Left ventricle myocardium superior (tissue), 1 donor: ENCODE measurements around the gene BNIPL. TPM values are rescaled to one million over a fixed set of nuclear protein-coding genes. Genes with fewer than 3 reads are reported as not detected.

Experiments used
- ATAC-seq: fragments of 200-7000 bp; cut with Tn5 transposase; one replicate; pipeline ENCODE4 v1.9.1; 2020; ENCODE audit warnings: mild to moderate bottlenecking, moderate library complexity
- DNase-seq: peaks from one replicate; pipeline ENCODE4 v3.0.0-alpha.2; 2020
- intact Hi-C: fragments of 100-400 bp; cut with micrococcal nuclease; formaldehyde crosslinking; loops from one replicate; pipeline ENCODE4 v1.11.0; 2022
- long read RNA-seq: library from polyadenylated mRNA; unstranded; transcript quantifications from one replicate; pipeline ENCODE4 v2.0.0, GENCODE V29; 2021
- total RNA-seq: library from RNA; stranded (reverse); fragmentation: NEBNext Ultra II Directional; extraction: Animal tissue kit (Norgen Biotek cat#: 25700); gene quantifications from one replicate; pipeline ENCODE4 v1.2.1, GENCODE V29; 2021
- donor health status: DM: no; HTN: yes; CAD: no; lungs with severe emphysema.

Gene BNIPL, protein sequence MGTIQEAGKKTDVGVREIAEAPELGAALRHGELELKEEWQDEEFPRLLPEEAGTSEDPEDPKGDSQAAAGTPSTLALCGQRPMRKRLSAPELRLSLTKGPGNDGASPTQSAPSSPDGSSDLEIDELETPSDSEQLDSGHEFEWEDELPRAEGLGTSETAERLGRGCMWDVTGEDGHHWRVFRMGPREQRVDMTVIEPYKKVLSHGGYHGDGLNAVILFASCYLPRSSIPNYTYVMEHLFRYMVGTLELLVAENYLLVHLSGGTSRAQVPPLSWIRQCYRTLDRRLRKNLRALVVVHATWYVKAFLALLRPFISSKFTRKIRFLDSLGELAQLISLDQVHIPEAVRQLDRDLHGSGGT
- 0.32 TPM for total RNA-seq
- long read RNA-seq: 0 reads

DNA sequence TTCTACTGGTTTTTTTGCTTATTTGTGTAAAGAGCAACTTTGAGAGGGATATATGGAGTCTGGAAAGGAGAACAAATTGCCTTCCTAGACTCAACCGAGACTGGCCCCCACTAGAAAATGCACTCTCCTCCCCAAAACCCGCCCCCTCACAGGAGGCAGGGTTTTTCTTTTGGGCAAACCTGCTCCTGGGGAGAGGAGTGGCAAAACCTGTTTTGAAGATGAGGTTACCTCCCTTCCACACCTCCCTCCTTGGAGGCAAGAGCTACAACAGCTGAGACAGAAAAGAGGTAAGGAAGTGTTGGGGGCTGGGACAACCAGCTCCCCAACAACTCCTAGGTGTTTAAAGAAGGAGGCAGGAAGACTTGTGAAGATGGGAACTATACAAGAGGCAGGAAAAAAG lies at the start of gene BNIPL:
BNIPL (plus strand) TSS at position 231 of the 400 bp plus-strand sequence; CDS start at position 371, 140 bp downstream.
- DNase-seq (no peak), ATAC-seq (no peak)
- intact Hi-C loops: no loop called here

GRCh38 chr1:150987924-150988323 lies 48.5 kb upstream of the BNIPL start:
- no peak for ATAC-seq
- intact Hi-C loops: no loop called here
- DNase-seq: no peak

GRCh38 chr1:150992626-150993025 lies 43.8 kb upstream of the BNIPL start:
- ATAC-seq (no peak), DNase-seq (no peak)
- intact Hi-C loops: no loop called here

- intact Hi-C loops: no loop called here
- DNase-seq (no peak), ATAC-seq (no peak)
Measured at GRCh38 chr1:150994248-150994647, 42.1 kb upstream of the BNIPL start.

DNA sequence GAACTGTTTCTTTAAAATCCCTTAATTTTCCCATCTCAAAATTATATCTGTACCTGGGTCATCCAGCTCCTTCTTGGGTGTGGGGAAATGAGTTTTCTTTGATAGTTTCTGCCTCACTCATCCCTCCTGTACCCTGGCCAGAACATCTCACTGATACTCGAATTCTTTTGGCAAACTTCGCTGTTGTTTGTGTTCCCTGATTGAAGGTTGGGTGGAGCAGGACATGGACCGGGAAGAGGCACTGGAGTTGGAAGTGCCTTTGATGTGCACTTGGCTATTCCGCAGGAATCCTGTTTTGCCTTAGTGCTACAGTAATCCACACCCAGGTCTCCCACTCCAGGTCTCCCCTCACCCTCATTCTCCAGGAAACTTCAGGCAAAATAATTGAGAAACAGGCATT lies 40.9 kb upstream of the BNIPL start:
- intact Hi-C loops: no loop called here
- ATAC-seq: peak; percentile 22
- no peak for DNase-seq

DNA sequence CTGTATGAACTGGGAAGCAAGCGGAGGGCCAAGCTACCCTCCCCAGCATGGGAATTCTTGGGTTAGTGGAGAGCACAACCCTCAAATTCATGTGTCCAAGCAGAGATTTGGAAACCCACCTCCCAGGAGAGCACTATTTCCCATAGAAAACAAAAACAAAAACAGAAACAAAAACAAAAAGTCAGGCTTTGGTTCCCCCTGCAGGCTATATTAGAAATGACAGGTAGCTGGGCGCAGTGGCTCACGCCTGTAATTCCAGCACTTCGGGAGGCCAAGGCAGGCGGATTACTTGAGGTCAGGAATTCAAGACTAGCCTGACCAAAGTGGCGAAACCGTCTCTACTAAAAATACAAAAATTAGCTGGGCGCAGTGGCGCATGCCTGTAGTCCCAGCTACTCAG lies 40.5 kb upstream of the BNIPL start:
- DNase-seq (no peak), ATAC-seq (peak; percentile 58)
- intact Hi-C loops: no loop called here

GRCh38 chr1:150997126-150997872 lies 39.1 kb upstream of the BNIPL start:
- intact Hi-C loops: no loop called here
- no peak for DNase-seq
- no peak for ATAC-seq

GRCh38 chr1:150997949-150998348 lies 38.4 kb upstream of the BNIPL start:
- intact Hi-C loops: no loop called here
- DNase-seq (no peak), ATAC-seq (no peak)

GRCh38 chr1:150999051-150999674 lies 37.2 kb upstream of the BNIPL start:
- ATAC-seq: no peak

DNA sequence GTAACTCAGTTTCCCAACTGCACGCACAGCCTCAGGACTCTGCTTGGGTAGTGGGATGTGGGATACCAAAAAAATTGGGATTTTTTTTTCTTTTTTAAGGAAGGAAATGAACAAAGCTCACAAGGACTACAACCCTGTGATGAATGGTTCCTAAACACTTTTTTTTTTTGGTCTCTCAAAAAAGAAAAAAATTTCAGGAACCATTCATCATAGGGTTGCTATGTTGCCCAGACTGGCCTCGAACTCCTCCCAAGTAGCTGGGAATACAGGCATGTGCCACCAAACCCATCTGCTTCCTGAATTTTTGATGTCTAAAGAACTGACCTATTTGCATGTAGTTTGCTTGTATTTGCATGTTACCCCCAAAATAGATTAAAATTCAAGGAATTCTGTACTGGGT lies 36.5 kb upstream of the BNIPL start:
- DNase-seq: no peak
- intact Hi-C loops: no loop called here
- ATAC-seq: no peak

More at GRCh38 chr1:150999051-150999674, 37.2 kb upstream of the BNIPL start:
- intact Hi-C loops: no loop called here
- no peak for DNase-seq

GRCh38 chr1:151000408-151000807 lies 36.0 kb upstream of the BNIPL start:
- intact Hi-C loops: no loop called here
- DNase-seq (no peak), ATAC-seq (no peak)

GRCh38 chr1:151001602-151002001 lies 34.8 kb upstream of the BNIPL start:
- ATAC-seq (no peak), DNase-seq (no peak)
- intact Hi-C loops: no loop called here

DNA sequence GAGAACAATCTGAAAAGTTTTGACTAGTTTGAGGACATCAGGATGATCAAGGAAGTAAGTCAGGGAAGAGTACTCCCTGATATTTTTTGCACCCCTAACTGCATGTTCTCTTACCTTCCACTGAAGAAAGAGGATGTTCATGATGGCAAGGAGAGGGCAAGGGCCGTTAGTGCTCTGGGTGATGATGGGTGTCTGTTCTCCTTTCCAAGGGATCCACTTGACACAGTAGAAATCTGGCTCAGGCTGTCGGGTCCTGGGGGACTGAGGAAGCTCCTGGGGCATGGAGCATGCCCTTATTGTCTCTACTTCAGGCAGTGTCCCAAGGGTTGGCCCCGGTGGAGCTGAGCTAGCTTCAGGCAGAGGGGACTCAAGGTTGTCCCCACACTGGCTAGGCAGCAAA lies 34.3 kb upstream of the BNIPL start:
- DNase-seq: no peak
- no peak for ATAC-seq
- intact Hi-C loops: no loop called here

- ATAC-seq: no peak
- intact Hi-C loops: no loop called here
- no peak for DNase-seq
Measured at GRCh38 chr1:151002611-151003010, 33.8 kb upstream of the BNIPL start.

- intact Hi-C loops: no loop called here
- no peak for ATAC-seq
- no peak for DNase-seq
Measured at GRCh38 chr1:151003180-151003579, 33.2 kb upstream of the BNIPL start.

DNA sequence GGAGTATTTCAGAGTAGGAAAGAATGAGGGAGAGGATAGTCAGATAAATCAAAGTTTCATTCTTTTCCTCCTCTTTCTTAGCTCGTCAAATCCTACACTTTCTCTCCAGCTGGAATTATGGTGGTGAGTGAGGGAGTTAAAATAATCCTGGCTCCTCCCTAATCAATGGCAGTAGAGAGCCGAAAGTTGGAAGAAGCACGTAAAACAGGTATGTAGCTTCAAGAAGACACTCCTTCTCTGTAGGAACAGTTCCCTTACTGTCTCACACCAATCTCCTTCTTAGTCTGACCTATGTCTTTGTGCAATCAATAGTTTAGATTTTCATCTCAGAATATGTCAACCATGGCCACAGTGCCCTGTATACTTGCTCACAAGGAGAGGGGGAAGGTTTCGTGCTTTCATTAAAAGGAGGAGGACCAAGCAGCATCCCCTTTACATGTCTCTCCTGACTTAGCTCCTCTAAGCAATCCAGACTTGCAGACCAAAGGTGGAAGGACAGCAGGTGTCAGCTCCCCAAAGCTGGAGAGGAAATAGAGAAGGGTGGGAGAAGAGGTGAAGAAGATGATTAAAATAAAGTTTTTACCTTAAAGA lies 30.6 kb upstream of the BNIPL start:
- ATAC-seq (no peak), DNase-seq (no peak)
- intact Hi-C loops: no loop called here

GRCh38 chr1:151006327-151007052 lies 29.9 kb upstream of the BNIPL start, which contains the start of gene MINDY1:
Gene MINDY1 (minus strand): TSS chr1:151006902. CDS start chr1:151002617, 4,285 bp downstream.
- peak; percentile 78 for ATAC-seq
- peak; percentile 65 for DNase-seq
- intact Hi-C loops: no loop called here

GRCh38 chr1:151007853-151008243 lies 28.5 kb upstream of the BNIPL start:
- DNase-seq (no peak), ATAC-seq (no peak)
- intact Hi-C loops: no loop called here
